NCI-H2196 treated with DMSO at 0.1 percent for 48 hours (cell line): ENCODE data around the gene SERPINA4.
A peak's percentile ranks its signal among the peaks of the same experiment; 100 is the strongest.
"Not testable (repeated sequence)": the region's sequence is repeated elsewhere in the genome, so short reads cannot be mapped to it uniquely, and the experiment has no call there.

ENCODE experiments used
- DNase-seq: peaks from one replicate; lab custom pipeline; 2025; ENCODE audit not compliant: unreplicated experiment; lab: John Stamatoyannopoulos, UW

Gene SERPINA4

GRCh38 chr14:94588311-94588710 is 27.1 kb downstream of the SERPINA4 start:
- no peak for DNase-seq

- DNase-seq: no peak
Measured at GRCh38 chr14:94591073-94591472, 29.8 kb downstream of the SERPINA4 start.

GRCh38 chr14:94591871-94592270 is 30.6 kb downstream of the SERPINA4 start:
- no peak for DNase-seq

DNA sequence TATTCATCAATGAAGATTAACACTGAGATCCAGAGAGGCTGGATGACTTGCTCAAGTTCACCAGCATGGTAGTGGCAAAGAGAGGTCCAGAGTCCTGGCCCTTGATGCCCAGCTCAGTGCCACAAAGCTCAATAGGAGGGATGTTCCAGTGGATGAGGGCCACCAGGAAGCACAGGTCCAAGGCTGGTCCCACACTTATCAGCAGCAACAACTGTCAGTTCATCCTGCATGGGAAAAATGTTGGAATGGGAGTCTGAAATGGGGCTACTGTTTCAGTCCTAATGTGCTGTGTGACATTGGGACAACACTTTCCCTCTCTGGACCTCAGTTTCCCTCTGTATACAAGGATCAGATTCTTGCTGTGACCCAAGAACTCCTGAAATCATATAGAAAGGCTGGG is 31.2 kb downstream of the SERPINA4 start:
- DNase-seq: no peak

- no peak for DNase-seq
Measured at GRCh38 chr14:94593376-94593748, 32.1 kb downstream of the SERPINA4 start.

GRCh38 chr14:94593749-94594431 is 32.6 kb downstream of the SERPINA4 start:
- DNase-seq: no peak

DNA sequence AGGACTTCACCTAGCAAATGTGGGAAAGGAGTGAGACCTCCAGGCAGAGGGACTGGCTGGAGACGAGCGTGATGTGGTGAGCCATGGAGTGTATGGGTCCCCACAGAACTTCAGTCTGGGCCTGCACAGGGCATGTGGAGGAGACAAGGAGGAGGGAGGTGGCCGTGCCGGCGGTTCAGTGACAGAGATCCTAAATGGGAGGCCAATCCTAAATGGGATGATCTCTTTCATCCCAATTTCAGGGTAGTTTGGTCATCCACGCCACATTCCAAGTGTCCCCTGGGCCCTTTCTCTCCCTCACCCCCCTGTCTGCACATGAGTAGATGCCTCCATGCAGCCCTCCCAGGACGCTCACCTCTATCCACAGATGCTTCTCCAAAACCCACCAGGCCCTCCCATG is 33.2 kb downstream of the SERPINA4 start:
- DNase-seq: no peak

- no peak for DNase-seq
Measured at GRCh38 chr14:94595912-94596311, 34.7 kb downstream of the SERPINA4 start.

GRCh38 chr14:94596361-94596760 is 35.1 kb downstream of the SERPINA4 start:
- no peak for DNase-seq

DNA sequence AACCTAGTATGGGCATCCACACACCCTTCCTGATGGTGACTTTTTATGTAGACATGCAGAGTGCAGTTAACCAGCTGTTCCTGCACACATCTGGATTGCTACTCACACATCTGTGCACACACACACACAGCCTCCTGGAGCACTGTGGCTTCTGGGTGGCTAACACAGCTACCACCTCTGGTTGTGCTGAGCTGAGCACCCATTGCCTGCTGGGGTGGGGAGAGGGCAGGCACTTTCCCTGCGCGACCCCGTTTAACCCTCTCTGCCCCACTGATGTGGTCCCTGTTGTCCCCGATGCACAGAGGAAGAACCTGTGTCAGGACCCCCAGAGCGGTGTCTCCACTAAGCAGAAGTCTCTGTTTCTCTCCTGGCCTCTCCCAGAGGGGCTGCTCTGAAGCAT is 36.5 kb downstream of the SERPINA4 start:
- no peak for DNase-seq

DNA sequence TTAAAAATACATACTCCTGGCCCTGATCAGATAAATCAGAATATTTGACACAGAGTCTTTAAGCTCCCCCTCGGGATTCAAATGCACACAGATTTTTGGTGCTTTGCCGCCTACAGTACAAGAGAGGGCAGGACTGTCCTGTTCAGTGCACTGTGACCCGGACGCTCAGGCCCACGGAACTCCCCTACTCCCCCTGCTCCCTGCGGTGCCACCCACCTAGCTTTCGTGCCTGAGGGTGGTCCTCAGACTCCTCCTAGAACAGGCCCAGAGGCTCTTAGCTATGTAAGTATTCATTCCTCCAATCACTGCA is 37.2 kb downstream of the SERPINA4 start:
- no peak for DNase-seq

GRCh38 chr14:94598816-94599655 is 37.8 kb downstream of the SERPINA4 start:
- peak; percentile 2 for DNase-seq

DNA sequence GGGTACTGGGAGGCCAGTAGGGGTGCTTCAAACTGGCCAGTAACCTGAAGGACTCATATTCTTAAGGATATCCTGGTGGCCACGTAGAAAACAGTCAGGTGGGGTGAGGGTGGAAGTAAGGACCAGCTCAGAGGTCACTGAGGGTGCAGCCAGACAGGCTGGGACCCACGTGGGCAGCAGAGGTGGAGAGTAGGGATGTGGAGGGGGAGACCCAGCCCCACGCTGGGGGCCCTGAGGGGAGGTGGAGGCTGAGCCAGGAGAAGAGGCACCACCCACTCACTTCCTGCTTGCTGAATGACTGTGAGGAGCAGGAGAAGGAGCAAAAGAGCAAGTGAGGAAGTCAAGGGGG is 38.4 kb downstream of the SERPINA4 start:
- DNase-seq: no peak

DNA sequence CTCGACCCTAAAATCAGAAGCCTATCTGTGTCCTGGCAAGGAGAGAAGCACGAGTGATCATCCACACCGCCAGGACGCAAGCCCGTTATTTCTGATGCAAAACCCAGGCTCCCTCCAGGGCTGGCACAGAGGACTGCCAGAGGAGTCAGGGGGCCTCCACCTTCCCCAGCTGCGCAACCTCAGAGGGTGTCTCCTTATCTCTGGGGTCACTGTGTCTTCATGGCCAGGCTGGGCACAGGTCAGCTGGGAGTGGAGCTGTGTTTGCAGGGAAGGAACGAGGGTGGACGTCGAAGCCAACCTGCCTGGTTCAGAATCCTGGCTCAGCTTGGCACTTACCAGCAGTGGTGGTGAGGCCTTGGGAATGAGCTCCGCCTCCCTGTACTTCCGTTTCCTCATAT is 38.9 kb downstream of the SERPINA4 start:
- no peak for DNase-seq

DNA sequence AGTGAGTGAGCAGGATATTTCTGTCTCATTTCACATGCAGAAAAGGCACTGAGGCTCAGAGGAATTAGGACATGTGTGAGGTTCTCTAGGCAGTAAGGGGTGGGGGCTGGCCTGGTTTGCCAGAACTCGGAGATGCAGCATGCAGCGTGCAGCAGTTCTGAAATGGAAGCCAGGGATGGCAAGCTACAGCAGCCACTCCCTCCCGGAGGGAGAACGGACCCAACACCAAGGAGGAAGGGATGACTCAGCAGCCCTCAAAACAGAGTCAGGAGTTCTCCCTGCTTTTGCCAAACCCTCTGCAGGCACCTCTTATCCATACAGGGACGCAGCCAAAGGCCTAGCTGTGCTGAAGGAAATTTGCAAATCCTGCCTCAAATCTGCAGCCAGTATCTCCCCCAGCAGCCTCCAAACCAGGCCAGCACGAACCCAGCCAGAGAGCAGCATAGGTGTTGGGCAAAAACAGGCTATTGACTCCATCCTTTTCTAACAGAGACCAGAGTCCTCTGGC is 40.7 kb downstream of the SERPINA4 start:
- no peak for DNase-seq

DNA sequence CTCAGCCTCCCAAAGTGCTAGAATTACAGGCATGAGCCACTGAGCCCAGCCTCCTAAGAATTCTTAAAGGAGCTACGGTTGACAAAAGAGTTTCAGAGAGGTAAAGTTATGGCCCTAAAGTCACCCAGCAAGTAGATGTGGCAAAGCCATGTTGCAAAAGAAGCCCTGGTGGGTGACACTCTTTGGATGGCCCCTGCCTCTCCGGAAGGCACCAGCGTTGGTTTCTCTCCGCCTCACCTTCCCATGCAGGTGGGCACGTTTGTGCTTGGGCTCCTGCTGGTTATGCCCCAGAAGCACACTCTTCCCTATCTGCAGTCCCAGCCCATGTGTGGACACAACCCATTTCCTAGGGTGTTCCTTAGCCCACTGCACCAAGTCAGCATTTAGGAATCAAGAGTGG is 41.5 kb downstream of the SERPINA4 start:
- no peak for DNase-seq

- no peak for DNase-seq
Measured at GRCh38 chr14:94605361-94605760, 44.1 kb downstream of the SERPINA4 start.

GRCh38 chr14:94608966-94609365 is 47.7 kb downstream of the SERPINA4 start:
- DNase-seq: not testable (repeated sequence)

- no peak for DNase-seq
Measured at GRCh38 chr14:94611179-94611578, 49.9 kb downstream of the SERPINA4 start.

- no peak for DNase-seq
Measured at GRCh38 chr14:94612174-94612573, 50.9 kb downstream of the SERPINA4 start, which contains the start of gene SERPINA3. TSS of gene SERPINA3 (plus strand) at chr14:94612391. CDS start at chr14:94614442, 2,051 bp downstream.

DNA sequence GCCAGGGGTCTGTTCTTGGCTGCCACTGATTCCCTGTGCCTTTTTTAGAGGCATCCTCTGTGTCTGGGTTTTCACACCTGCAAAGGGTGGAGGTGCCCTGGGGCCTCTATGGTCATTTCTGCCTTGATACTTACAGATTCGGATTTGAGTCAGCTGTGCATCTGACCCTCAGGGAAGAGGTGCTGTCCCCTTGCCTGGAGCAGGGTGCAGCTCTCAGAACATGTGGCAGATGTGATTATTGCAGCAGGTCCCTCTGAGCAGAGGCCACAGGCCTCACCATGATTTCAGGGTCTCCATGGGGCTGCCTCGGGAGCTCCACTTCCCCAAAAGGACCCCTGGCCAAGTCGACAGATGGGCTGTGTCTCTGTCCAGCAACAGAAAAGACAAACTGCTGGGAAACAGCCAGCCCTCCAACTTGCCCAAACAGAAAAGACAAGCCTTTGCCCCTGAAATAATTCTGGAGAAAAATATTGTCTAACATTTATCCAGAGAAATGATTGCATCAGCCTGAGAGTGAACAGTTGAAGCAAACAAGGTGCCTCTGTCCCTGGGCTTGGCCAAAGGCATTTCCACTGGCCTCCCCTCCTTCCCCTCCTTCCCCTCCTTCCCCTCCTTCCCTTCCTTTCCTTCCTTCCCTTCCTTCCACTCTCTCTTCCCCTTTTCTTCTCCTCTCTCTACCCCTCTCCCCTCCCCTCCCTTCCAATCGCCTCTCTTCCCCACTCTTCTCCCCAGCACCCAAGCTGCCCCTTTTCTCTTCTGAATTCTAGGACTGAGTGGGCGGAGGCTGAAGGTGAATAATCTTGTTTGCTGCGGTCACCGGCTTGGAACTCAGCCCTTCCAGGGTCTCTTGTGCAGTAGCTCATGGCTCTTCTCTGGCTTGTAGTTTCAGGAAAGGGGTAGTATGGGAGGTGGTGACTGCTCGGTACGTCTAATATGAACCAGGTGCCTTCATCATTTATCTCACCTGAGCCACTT is 51.6 kb downstream of the SERPINA4 start:
- DNase-seq: no peak
